ENCODE results near the gene FBN2. TPM values are rescaled to one million over a fixed set of nuclear protein-coding genes. Genes with fewer than 3 reads are reported as not detected.

FBN2 gene
- total and polyA plus RNA-seq, 9 of the 15 experiments (the other 6 are each of a cell fraction or from before 2014, with no cell fraction given), result 0.01 to 0.09 TPM; not detected in 7

- Histone ChIP-seq H3K4me3 (no peak overlapping the region), H2AFZ (ENCODE audit: low read depth, low read length) (no peak overlapping the region), H3K9ac (ENCODE audit: insufficient read depth in 1 of 2, low read depth in 2 of 2, low read length in 2 of 2) (no peak overlapping the region), H3K36me3 (ENCODE audit: control insufficient read depth, insufficient read depth, low read length) (no peaks in the 10 kb centered on the region), H3K4me2 (ENCODE audit: insufficient read depth, low read length) (no peak overlapping the region), H4K20me1 (replicated peaks; ENCODE audit: control insufficient read depth, insufficient read depth, low read length) (no peaks in the 10 kb centered on the region), H3K9me3 (replicated peaks; ENCODE audit: control insufficient read depth, insufficient read depth, low read depth, low read length) (no peaks in the 10 kb centered on the region), H3K9me1 (ENCODE audit: control insufficient read depth, insufficient read depth, low read length) (no peaks in the 10 kb centered on the region), H3K4me1 (replicated peaks in 1 of 2; ENCODE audit: control insufficient read depth in 2 of 2, insufficient read depth in 2 of 2, low read length in 2 of 2) (no peaks in the 10 kb centered on the region), H3K27ac (ENCODE audit: extremely low read depth, low read depth, low read length) (no peak overlapping the region), H3K79me2 (ENCODE audit: control insufficient read depth, insufficient read depth, low read length) (no peaks in the 10 kb centered on the region), H3K27me3 (ENCODE audit: control insufficient read depth in 2 of 2, insufficient read depth in 2 of 2, low read length in 2 of 2) (no peaks in the 10 kb centered on the region)
- TF ChIP-seq ZSCAN32 (CRISPR knock-in tag; IDR thresholded peaks at IDR 0.05) (no peak), HNRNPLL (IDR thresholded peaks at IDR 0.05; ENCODE audit: low read depth, low read length, poor library complexity, severe bottlenecking) (no peak), SAFB (IDR thresholded peaks at IDR 0.05; ENCODE audit: borderline replicate concordance, low read depth, low read length) (no peak), EP300 (IDR thresholded peaks at IDR 0.05; ENCODE audit: low read length) (no peak), KLF13 (tag; IDR thresholded peaks at IDR 0.05; ENCODE audit: borderline replicate concordance, low read depth) (no peak), RBM22 (IDR thresholded peaks at IDR 0.05; ENCODE audit: low read depth, low read length, poor library complexity, severe bottlenecking) (no peak), CREM (IDR thresholded peaks at IDR 0.05; ENCODE audit: low read depth) (no peak), CBFA2T3 (IDR thresholded peaks at IDR 0.05) (no peak), NCOA2 (IDR thresholded peaks at IDR 0.05; ENCODE audit: partially characterized antibody in 2 of 2) (no peak), SAFB2 (IDR thresholded peaks at IDR 0.05; ENCODE audit: borderline replicate concordance, low read depth, low read length, severe bottlenecking) (no peak), C11orf30 (IDR thresholded peaks at IDR 0.05; ENCODE audit: low read depth) (no peak), ETV1 (tag; conservative IDR thresholded peaks at IDR 0.05; ENCODE audit: low read depth) (no peak)
- TF ChIP-seq, protein P1, sequence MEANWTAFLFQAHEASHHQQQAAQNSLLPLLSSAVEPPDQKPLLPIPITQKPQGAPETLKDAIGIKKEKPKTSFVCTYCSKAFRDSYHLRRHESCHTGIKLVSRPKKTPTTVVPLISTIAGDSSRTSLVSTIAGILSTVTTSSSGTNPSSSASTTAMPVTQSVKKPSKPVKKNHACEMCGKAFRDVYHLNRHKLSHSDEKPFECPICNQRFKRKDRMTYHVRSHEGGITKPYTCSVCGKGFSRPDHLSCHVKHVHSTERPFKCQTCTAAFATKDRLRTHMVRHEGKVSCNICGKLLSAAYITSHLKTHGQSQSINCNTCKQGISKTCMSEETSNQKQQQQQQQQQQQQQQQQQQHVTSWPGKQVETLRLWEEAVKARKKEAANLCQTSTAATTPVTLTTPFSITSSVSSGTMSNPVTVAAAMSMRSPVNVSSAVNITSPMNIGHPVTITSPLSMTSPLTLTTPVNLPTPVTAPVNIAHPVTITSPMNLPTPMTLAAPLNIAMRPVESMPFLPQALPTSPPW (CRISPR knock-in tag; IDR thresholded peaks at IDR 0.05), result no peak
- TF ChIP-seq, protein P2, sequence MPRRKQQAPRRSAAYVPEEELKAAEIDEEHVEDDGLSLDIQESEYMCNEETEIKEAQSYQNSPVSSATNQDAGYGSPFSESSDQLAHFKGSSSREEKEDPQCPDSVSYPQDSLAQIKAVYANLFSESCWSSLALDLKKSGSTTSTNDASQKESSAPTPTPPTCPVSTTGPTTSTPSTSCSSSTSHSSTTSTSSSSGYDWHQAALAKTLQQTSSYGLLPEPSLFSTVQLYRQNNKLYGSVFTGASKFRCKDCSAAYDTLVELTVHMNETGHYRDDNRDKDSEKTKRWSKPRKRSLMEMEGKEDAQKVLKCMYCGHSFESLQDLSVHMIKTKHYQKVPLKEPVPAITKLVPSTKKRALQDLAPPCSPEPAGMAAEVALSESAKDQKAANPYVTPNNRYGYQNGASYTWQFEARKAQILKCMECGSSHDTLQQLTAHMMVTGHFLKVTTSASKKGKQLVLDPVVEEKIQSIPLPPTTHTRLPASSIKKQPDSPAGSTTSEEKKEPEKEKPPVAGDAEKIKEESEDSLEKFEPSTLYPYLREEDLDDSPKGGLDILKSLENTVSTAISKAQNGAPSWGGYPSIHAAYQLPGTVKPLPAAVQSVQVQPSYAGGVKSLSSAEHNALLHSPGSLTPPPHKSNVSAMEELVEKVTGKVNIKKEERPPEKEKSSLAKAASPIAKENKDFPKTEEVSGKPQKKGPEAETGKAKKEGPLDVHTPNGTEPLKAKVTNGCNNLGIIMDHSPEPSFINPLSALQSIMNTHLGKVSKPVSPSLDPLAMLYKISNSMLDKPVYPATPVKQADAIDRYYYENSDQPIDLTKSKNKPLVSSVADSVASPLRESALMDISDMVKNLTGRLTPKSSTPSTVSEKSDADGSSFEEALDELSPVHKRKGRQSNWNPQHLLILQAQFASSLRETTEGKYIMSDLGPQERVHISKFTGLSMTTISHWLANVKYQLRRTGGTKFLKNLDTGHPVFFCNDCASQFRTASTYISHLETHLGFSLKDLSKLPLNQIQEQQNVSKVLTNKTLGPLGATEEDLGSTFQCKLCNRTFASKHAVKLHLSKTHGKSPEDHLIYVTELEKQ (CRISPR knock-in tag; IDR thresholded peaks at IDR 0.05), result no peak
- ATAC-seq, result no peak
- no TSS peak for BruUV-seq (replicated peaks)
- intact Hi-C loops (cut with micrococcal nuclease), result no loop called here
- ChIA-PET CTCF (ENCODE audit: low intra/inter-chr PET ratio) (no interaction called here), POLR2A (no interaction called here)
- in situ Hi-C loops (cut with MboI), result no loop called here
- no peak for FAIRE-seq
- no peak for DNase-seq (ENCODE audit: extremely low read depth in 1 of 4, low spot score in 3 of 4)
- WGBS (ENCODE audit: insufficient coverage, low coverage, missing lambda C conversion rate), result 33% methylated on average over 10 of the region's 65 CpGs
Observed at GRCh38 chr5:128538250-128539037, 399 bp upstream of the FBN2 start.
